MM.1S (cell line): ENCODE results near the gene TRPV4.
"Not testable (repeated sequence)": the region's sequence is repeated elsewhere in the genome, so short reads cannot be mapped to it uniquely, and the experiment has no call there.

Source experiments
- DNase-seq: peaks from one replicate; pipeline ENCODE4 v3.0.0-alpha.2; 2015
- H2AFZ ChIP-seq: fragments of 300-600 bp; sonication (generic); 2 replicates; pipeline ENCODE4 v1.6.0; 2016; ENCODE audit warnings: antibody characterized with exemption, low read length
- H3F3A ChIP-seq: fragments of 300-600 bp; sonication (generic); 2 replicates; pipeline ENCODE4 v1.6.1; 2016; ENCODE audit warnings: mild to moderate bottlenecking, antibody characterized with exemption, low read length, moderate library complexity, mixed read lengths; ENCODE audit not compliant: insufficient read depth
- H3K27ac ChIP-seq: fragments of 300-600 bp; sonication (generic); 2 replicates; pipeline ENCODE4 v1.5.1; 2016; ENCODE audit warnings: mild to moderate bottlenecking, low read length
- H3K27me3 ChIP-seq: fragments of 300-600 bp; sonication (generic); replicated peaks from 2 replicates; pipeline ENCODE4 v1.6.0; 2016; ENCODE audit warnings: low read length; ENCODE audit not compliant: insufficient read depth
- H3K36me3 ChIP-seq: fragments of 300-600 bp; sonication (generic); replicated peaks from 2 replicates; pipeline ENCODE4 v1.6.1; 2016; ENCODE audit warnings: mild to moderate bottlenecking, low read length, mixed read lengths; ENCODE audit not compliant: insufficient read depth
- H3K4me1 ChIP-seq: fragments of 300-600 bp; sonication (generic); 2 replicates; pipeline ENCODE4 v1.6.1; 2016; ENCODE audit warnings: low read length, mixed read lengths
- H3K4me2 ChIP-seq: fragments of 300-600 bp; sonication (generic); 2 replicates; pipeline ENCODE4 v1.6.0; 2016; ENCODE audit warnings: low read depth, low read length
- H3K4me3 ChIP-seq: fragments of 300-600 bp; sonication (generic); 2 replicates; pipeline ENCODE4 v1.5.1; 2016; ENCODE audit warnings: low read length, mixed read lengths
- H3K79me2 ChIP-seq: fragments of 300-600 bp; sonication (generic); 2 replicates; pipeline ENCODE4 v1.6.1; 2016; ENCODE audit warnings: mixed run types, low read length, mixed read lengths
- H3K9ac ChIP-seq: fragments of 300-600 bp; sonication (generic); 2 replicates; pipeline ENCODE4 v1.6.1; 2016; ENCODE audit warnings: low read length, mixed read lengths
- H3K9me2 ChIP-seq: fragments of 300-600 bp; sonication (generic); replicated peaks from 2 replicates; pipeline ENCODE4 v1.6.1; 2016; ENCODE audit warnings: mild to moderate bottlenecking, low read length, mixed read lengths; ENCODE audit not compliant: insufficient read depth
- H3K9me3 ChIP-seq: fragments of 300-600 bp; sonication (generic); replicated peaks from 2 replicates; pipeline ENCODE4 v1.6.1; 2016; ENCODE audit warnings: mild to moderate bottlenecking, low read length, mixed read lengths; ENCODE audit not compliant: insufficient read depth
- H4K20me1 ChIP-seq: fragments of 300-600 bp; sonication (generic); 2 replicates; pipeline ENCODE4 v1.6.1; 2016; ENCODE audit warnings: mild to moderate bottlenecking, low read length, moderate library complexity, mixed read lengths; ENCODE audit not compliant: insufficient read depth
- EZH2 ChIP-seq: fragments of 300-600 bp; sonication (generic); optimal IDR thresholded peaks from 2 replicates; pipeline ENCODE3; 2017; ENCODE audit warnings: low read depth, mild to moderate bottlenecking, antibody characterized with exemption, low read length, mixed read lengths
- EZH2phosphoT487 ChIP-seq: fragments of 300-600 bp; sonication (generic); IDR thresholded peaks from 2 replicates; pipeline ENCODE4 v1.6.1; 2018; ENCODE audit warnings: antibody characterized with exemption, low read length
- TF ChIP-seq, protein P1 (sequence below): fragments of 300-600 bp; sonication (generic); IDR thresholded peaks from 2 replicates; pipeline ENCODE4 v1.5.1; 2016; ENCODE audit warnings: antibody characterized with exemption, low read length, mixed read lengths

Gene TRPV4

DNA sequence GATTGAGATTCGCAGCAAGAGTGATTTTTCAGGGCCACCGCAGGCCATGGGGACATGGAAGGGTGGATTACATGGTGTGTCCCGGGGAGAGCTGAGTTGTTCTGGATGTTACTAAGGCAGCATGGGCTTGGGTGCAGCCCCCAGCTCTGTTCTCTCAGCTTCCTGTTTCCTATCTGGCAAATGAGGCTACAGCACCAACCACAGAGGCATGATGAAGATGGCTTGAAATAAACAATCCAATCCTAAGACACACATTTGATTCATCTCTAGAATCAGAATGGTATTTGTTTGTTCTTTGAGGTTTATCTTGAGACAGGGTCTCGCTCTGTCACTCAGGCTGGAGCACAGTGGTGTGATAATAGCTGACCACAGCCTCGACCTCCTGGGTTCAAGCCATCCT, 25.6 kb upstream of the TRPV4 start:
- Histone ChIP-seq H3K36me3 (no peaks in the 10 kb centered on the region), H4K20me1 (no peaks in the 10 kb centered on the region), H3K9ac (no peak overlapping the region), H2AFZ (no peak overlapping the region), H3K9me3 (no peaks in the 10 kb centered on the region), H3K9me2 (no peaks in the 10 kb centered on the region), H3K4me2 (no peak overlapping the region), H3K79me2 (no peaks in the 10 kb centered on the region; the same call in 1 of the 2 replicates), H3K4me3 (no peak overlapping the region), H3K27me3 (no peaks in the 10 kb centered on the region), H3K4me1 (no peaks in the 10 kb centered on the region), H3F3A (no peaks in the 10 kb centered on the region), H3K27ac (no peak overlapping the region)
- DNase-seq, result no peak
- TF ChIP-seq, protein P1, sequence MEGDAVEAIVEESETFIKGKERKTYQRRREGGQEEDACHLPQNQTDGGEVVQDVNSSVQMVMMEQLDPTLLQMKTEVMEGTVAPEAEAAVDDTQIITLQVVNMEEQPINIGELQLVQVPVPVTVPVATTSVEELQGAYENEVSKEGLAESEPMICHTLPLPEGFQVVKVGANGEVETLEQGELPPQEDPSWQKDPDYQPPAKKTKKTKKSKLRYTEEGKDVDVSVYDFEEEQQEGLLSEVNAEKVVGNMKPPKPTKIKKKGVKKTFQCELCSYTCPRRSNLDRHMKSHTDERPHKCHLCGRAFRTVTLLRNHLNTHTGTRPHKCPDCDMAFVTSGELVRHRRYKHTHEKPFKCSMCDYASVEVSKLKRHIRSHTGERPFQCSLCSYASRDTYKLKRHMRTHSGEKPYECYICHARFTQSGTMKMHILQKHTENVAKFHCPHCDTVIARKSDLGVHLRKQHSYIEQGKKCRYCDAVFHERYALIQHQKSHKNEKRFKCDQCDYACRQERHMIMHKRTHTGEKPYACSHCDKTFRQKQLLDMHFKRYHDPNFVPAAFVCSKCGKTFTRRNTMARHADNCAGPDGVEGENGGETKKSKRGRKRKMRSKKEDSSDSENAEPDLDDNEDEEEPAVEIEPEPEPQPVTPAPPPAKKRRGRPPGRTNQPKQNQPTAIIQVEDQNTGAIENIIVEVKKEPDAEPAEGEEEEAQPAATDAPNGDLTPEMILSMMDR, result no peak
- TF ChIP-seq EZH2 (no peak), EZH2phosphoT487 (no peak)

DNA sequence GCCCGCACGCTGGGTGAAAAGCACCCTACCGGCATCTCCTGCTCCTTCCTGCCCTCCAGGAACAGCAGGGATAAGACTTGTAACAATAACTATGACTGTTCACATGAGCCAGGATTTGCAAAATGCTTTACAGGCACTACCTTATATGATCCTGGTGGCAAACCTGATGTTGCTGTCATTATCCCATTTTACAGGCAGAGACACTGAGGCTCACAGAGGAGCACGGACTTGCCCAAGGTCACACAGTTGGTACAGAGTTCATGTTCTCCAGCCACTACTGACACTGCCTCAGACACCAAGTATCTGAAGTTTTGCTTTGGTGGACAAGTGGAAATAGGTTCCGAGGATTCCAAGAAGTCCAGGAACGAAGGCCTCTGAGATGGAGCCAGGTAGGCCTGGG, 24.5 kb upstream of the TRPV4 start:
- no peaks in the 10 kb centered on the region for H3K9me2 ChIP-seq
- H3K4me3 ChIP-seq, result no peak overlapping the region
- no peaks in the 10 kb centered on the region for H3K27me3 ChIP-seq
- no peaks in the 10 kb centered on the region for H3K79me2 ChIP-seq
- DNase-seq, result no peak
- H4K20me1 ChIP-seq, result no peaks in the 10 kb centered on the region
- no peak overlapping the region for H3K4me2 ChIP-seq
- H3K36me3 ChIP-seq, result no peaks in the 10 kb centered on the region
- H3K4me1 ChIP-seq, result no peaks in the 10 kb centered on the region
- no peak overlapping the region for H3K9ac ChIP-seq
- H3K9me3 ChIP-seq, result no peaks in the 10 kb centered on the region
- no peaks in the 10 kb centered on the region for H3F3A ChIP-seq
- H3K27ac ChIP-seq, result no peak overlapping the region
- H2AFZ ChIP-seq, result no peak overlapping the region
- TF ChIP-seq EZH2, result no peak
- TF ChIP-seq, protein P1, result no peak
- TF ChIP-seq EZH2phosphoT487, result no peak

GRCh38 chr12:109855377-109855776, 22.2 kb upstream of the TRPV4 start:
- H3K36me3 ChIP-seq, result no peaks in the 10 kb centered on the region

DNA sequence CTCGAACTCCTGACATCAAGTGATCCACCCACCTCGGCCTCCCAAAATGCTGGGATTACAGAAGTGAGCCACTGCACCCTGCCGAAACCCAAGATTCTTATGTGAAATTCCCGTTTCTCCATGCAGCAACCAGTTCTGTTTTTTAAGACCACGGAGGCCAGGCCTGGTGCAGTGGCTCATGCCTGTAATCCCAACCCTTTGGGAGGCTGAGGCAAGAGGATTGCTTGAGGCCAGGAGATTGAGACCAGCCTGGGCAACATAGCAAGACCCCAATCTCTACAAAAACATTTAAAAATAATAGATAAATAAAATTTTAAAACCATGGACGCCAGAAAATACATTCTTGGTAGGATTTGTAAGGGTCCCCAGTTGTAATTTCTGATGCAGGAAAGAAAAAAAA, 17.3 kb upstream of the TRPV4 start:
- H3F3A ChIP-seq, H3K27me3 ChIP-seq, H3K4me2 ChIP-seq, H3K9me2 ChIP-seq, DNase-seq, H3K79me2 ChIP-seq, H3K9me3 ChIP-seq, H4K20me1 ChIP-seq, H2AFZ ChIP-seq, H3K9ac ChIP-seq, H3K4me3 ChIP-seq, H3K4me1 ChIP-seq, H3K27ac ChIP-seq, H3K36me3 ChIP-seq: not testable (repeated sequence)

More at GRCh38 chr12:109855377-109855776, 22.2 kb upstream of the TRPV4 start:
- TF ChIP-seq EZH2phosphoT487 (no peak), EZH2 (no peak)
- TF ChIP-seq, protein P1, result no peak
- Histone ChIP-seq H3K79me2 (no peaks in the 10 kb centered on the region), H2AFZ (no peak overlapping the region), H4K20me1 (no peaks in the 10 kb centered on the region), H3K27ac (no peak overlapping the region), H3K9me3 (no peaks in the 10 kb centered on the region), H3K9me2 (no peaks in the 10 kb centered on the region), H3F3A (no peaks in the 10 kb centered on the region), H3K4me3 (no peak overlapping the region), H3K4me1 (no peaks in the 10 kb centered on the region), H3K27me3 (no peaks in the 10 kb centered on the region), H3K9ac (no peak overlapping the region), H3K4me2 (no peak overlapping the region)
- no peak for DNase-seq
